ENCODE data around the gene BUB1B.
"Not testable (repeated sequence)": the region's sequence is repeated elsewhere in the genome, so short reads cannot be mapped to it uniquely, and the experiment has no call there.

BUB1B gene

GRCh38 chr15:40136470-40137302 is 24.2 kb upstream of the BUB1B start:
- no peak for DNase-seq

DNA sequence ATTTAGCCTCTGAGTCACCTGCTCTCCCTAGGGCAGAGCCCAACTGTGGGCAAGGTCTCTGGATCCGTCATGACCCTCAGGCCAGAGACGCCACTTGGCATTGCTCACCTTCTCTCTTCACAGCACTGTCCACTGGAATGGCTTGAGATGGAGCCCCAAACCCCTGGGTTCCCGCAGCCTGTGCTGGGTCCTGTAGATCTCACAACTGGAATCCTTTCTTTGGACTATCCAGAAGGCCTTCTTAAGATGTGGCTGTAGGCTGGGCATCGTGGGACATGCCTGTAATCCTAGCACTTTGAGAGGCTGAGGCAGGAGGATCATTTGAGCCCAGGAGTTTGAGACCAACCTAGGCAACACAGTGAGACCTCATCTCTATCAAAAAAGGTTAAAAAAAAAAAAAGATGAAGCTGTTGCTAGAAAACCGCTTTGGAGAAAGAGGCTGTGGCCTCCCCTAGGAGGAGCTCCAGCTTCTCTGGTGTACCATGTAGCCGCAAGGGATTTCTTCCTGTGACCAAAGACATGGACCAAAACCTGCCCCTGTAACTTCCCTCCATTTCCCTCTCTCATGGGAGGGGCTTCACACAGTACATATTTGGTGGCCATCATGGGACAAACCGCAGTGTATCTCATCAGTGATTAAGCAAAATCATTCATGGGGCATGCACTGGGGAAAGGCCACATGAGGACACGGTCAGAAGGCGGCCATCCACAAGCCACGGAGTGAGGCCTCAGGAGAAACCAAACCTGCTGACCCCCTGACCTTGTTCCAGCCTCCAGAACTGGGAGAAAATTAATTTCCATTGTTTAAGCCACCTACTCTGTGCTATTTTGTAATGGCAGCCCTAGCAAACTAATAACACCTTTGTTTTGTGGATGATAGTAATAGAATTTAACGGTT is 23.3 kb upstream of the BUB1B start:
- DNase-seq, result no peak

DNA sequence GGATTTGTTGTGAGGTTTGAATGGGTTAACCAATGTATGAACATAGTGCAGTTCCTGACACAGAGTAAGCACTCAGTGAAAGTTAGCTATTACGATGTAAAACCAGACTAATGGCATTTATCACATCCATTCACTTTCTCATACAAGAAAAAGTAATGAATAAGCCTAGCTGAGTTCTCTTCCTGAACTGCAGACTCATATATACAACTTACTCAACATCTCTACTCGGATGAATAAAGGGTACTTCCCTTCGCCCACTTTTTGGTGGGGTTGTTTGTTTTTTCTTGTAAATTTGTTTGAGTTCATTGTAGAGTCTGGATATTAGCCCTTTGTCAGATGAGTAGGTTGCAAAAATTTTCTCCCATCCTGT is 22.7 kb upstream of the BUB1B start:
- DNase-seq, result not testable (repeated sequence)

GRCh38 chr15:40142428-40142827 is 18.4 kb upstream of the BUB1B start:
- DNase-seq, result no peak

DNA sequence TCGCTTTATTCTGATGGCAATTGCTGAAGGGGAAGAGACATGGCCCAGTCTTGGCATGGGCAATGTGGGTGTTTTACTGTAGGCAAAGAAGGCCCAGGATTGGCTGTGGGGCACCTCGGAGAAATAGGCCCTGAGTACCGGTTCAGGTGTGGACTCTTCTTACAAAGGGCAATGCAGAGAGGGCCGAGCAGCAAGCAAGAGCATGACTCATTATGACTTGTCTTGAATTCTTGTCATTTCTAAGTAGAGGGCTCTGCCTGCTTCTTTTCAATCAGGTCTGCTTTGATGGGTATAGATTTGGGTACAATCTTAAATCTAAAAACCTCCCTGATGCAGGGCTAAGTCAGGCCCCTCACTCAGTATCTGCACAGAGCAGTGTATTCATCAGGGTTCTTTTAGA is 14.8 kb upstream of the BUB1B start:
- no peak for DNase-seq

DNA sequence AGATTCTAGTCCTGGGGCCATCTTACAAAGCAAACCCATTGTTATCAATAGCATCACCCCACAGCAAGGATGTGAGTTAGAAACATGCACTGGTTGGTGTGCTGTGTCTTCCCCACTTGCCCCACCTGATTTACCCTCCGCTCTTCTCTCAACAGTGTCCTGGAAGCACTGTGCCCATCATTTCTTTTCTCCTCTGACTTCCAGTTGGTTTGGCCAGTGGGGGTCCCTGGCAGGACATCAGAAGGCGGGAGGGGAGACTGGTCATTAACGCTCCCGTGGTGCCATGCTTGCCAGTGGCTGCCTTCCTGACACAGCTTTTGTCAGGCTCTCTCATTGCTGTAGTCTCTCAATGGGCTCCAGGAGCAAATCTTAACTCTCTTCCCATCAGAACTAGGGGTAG is 11.5 kb upstream of the BUB1B start:
- DNase-seq, result no peak

- DNase-seq, result no peak
These were observed 10.5 kb upstream of the BUB1B start for GRCh38 chr15:40150163-40150925.

- no peak for DNase-seq
These were observed 9.4 kb upstream of the BUB1B start for GRCh38 chr15:40151499-40151898.

DNA sequence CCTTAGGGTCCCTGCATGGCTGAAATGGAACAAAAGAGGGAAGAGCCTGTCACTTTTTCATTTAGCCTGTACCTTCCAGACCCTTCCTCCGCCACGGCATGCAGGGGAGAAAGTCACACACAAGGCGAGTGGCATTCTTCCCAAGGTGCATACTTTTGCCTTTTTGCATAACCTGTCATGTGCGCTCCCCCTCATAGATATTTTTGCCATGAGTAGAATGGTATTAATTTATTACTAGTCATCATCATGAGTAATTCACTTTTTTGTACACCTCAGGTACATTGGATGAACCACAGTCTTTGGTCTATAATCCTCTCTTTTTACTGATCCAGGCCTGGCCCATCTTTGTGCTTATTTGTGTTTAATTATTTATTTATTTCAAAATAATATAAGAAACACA is 8.9 kb upstream of the BUB1B start:
- DNase-seq, result no peak

GRCh38 chr15:40154821-40155220 is 6.0 kb upstream of the BUB1B start:
- not testable (repeated sequence) for DNase-seq

GRCh38 chr15:40155270-40155910 is 5.5 kb upstream of the BUB1B start:
- no peak for DNase-seq

GRCh38 chr15:40157778-40158447 is 3.0 kb upstream of the BUB1B start:
- no peak for DNase-seq

- DNase-seq, result no peak
These were observed 848 bp upstream of the BUB1B start for GRCh38 chr15:40160021-40160420.

- no peak for DNase-seq
These were observed 973 bp downstream of the BUB1B start for GRCh38 chr15:40161693-40162391.

DNA sequence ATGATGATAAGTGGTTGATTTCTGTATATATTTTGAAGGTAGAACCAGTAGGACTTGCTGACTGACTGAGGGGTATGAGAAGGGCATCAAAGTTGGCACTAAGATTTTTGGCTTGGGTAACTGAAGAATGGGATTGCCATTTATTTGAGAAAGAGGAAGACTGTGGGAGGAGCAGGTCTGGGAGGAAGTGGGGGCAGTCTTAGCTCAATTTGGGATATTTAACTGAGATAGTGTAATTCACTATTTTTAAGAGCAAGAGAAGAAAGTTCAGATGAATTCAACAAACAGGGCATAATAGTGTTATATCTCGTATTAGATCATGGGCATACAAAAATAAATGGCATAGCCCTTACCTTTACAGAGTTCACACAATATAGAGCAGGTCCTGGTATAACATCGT is 1.7 kb downstream of the BUB1B start:
- DNase-seq, result no peak

- DNase-seq, result no peak
These were observed 3.0 kb downstream of the BUB1B start for GRCh38 chr15:40163657-40164416.

GRCh38 chr15:40167374-40167773 is 6.5 kb downstream of the BUB1B start:
- DNase-seq, result not testable (repeated sequence)

DNA sequence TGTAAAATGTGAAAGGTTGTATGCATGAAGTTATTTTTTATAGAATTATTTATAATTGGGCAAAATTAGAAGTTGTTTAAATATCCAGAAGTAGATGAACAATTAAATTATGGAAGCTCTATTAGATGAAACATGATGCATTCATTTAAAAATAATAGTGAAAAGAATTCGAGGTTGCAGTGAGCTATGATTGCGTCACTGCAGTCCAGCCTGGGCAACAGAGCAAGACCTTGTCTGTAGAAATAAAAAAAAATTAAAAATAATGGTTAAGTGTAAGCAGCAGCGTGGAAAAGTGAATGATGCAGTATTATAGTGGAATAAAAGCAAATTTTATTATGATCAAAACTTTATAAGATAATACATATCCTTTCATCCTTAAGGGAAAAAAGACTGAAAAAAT is 14.3 kb downstream of the BUB1B start:
- no peak for DNase-seq

DNA sequence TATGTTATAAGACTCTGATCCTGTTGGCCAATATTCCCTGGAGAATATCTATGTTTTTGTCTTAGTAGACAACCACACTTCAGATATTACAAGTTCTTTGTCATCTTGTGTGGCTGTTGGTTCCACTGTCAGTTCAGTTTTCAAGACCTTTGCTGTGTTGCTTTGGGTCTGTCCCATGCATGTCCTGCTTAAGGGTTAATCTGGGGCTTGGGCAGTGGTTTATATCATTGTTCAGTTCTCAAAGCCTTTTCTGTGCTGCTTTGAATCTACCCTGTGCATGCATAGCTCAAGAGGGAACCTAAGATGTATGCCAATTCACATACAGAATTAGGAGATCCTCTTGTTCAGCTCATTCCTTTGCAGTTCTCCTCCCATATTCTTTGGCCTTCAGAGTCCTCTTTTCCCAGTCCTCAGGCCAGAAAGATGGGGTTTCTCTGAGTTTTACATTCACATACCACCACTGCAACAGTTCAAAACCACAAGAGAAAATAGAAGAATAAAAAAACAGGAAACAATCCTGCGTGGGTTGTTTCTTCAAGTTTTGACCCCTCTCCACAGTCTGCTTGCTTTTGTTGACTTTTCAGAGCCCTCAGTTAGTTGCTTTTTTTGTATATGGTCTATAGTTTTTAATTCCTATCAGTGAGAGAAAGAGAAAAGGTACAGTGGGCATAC is 21.6 kb downstream of the BUB1B start:
- DNase-seq, result no peak
